Activated naive CD8-positive, alpha-beta T cell treated with anti-CD3 and anti-CD28 coated beads, Interleukin-2, amount 50 U/mL, for 16 hours (primary cell): Measurements from ENCODE around the gene DMP1.

Source experiments
- DNase-seq: peaks from one replicate; pipeline ENCODE4 v3.0.0-alpha.2; 2020; ENCODE audit warnings: low read depth, low spot score

DMP1 gene, protein sequence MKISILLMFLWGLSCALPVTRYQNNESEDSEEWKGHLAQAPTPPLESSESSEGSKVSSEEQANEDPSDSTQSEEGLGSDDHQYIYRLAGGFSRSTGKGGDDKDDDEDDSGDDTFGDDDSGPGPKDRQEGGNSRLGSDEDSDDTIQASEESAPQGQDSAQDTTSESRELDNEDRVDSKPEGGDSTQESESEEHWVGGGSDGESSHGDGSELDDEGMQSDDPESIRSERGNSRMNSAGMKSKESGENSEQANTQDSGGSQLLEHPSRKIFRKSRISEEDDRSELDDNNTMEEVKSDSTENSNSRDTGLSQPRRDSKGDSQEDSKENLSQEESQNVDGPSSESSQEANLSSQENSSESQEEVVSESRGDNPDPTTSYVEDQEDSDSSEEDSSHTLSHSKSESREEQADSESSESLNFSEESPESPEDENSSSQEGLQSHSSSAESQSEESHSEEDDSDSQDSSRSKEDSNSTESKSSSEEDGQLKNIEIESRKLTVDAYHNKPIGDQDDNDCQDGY

DNA sequence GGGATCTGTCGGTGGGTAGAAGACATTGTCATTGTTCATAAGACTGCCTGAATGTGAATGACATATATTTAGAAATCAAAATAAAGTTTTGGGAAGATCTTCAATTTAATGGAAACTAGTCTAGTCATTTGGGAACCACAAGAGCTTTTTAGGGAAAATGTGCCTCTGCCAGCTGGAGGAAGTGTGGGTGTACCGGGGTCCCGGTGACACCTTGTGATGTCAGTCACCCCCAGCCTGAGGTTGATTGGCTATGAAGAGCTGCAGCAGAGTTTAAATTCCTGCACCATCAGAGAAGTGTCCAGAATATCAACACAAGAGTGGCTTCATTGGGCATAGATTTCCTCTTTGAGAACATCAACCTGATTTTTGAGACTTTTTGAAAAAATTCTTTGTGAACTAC, at the start of gene DMP1:
Gene DMP1, plus strand, starts transcription at position 301 of the 400 bp plus-strand sequence. CDS start 6,213 bp downstream, outside the sequence.
- no peak for DNase-seq

DNA sequence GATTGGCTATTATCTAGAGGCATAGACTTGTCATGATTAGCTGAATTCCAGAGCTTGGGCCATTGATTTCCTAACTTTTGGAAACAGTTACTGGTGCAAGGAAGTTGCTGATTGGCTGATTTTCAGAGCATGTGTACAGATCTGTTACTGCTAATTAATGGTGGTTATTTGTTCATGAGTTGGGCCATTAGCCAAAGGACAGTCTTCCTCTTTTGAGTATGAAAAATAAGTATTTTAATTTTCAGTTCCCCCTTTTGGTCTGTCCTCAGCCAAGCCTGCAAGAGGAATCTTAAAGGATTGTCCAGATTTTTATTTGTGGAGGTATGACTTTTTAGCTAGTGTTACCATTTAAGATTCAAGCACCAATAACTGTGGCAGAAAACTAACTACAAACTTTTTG, 48.7 kb upstream of the DMP1 start:
- no peak for DNase-seq

DNA sequence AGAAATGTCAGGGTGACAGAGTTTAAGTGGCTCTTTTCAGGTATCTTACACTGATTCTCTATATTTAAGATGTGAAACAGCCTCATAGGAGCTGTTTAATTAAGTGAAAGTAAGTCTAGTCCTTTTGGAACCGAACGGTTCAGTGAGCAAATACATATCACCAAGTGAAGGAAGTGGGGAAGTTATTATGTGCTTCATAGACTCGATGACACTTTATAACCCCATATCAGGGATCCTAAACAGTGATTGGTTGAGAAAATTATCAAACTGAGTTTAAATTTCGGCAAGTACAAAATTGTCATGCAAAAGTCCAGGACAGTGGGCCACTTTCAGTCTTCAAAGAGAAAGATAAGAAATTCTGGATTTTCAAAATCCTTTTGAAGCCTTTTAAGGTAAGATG, 41.9 kb upstream of the DMP1 start, which contains the start of gene DSPP:
Gene DSPP, plus strand, starts transcription at position 301 of the 400 bp plus-strand sequence. CDS start 2,380 bp downstream, outside the sequence.
- no peak for DNase-seq

DNA sequence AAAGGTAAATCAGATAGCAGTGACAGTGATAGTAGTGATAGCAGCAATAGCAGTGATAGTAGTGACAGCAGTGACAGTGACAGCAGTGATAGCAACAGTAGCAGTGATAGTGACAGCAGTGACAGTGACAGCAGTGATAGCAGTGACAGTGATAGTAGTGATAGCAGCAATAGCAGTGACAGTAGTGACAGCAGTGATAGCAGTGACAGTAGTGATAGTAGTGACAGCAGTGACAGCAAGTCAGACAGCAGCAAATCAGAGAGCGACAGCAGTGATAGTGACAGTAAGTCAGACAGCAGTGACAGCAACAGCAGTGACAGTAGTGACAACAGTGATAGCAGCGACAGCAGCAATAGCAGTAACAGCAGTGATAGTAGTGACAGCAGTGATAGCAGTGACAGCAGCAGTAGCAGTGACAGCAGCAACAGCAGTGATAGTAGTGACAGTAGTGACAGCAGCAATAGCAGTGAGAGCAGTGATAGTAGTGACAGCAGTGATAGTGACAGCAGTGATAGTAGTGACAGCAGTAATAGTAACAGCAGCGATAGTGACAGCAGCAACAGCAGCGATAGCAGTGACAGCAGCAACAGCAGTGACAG, 35.7 kb upstream of the DMP1 start:
- DNase-seq = no peak

DNA sequence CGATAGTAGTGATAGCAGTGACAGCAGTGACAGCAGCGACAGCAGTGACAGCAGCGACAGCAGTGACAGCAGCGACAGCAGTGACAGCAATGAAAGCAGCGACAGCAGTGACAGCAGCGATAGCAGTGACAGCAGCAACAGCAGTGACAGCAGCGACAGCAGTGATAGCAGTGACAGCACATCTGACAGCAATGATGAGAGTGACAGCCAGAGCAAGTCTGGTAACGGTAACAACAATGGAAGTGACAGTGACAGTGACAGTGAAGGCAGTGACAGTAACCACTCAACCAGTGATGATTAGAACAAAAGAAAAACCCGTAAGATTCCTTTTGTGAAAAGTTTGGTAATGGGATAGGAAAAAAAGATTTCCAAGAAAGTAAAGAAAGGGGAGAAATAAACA, 33.8 kb upstream of the DMP1 start:
- no peak for DNase-seq

DNA sequence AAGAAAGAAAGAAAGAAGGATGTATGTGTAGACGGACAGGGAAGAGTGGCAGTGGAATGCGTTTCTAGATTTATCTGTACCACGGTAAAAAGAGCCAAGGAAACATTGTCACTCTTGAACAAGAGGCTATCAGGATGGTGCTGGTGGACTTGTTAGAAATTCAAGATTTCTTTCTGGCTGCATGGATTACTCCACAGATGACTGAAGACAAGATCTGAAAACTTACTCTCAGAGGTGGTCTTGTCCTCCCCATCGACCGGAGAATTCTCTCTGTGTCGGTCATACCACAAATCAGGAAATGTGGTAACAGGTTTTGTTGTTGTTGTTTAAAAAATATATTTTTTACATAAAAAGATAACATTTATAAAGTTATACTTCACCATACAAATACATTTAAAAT, 30.0 kb upstream of the DMP1 start:
- DNase-seq = no peak

DNA sequence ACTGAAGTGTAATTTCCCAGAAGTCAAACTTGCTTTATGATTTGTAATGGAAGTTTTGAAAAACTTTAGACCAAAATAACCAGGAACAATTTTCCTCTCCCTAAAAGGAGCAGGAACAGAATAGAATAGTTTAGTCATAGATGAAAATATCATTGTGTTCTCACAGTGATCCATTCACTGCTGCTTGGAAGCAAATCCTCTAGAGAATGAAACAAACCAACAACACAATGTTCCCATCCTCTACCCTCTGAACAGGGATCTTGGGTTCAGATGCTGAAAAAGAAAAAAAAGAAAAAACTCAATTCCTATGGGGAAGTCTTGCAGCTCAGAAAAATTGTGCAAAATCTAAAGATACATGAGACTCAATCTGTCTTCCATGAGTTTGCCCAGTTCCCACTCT, 29.6 kb upstream of the DMP1 start:
- no peak for DNase-seq

DNA sequence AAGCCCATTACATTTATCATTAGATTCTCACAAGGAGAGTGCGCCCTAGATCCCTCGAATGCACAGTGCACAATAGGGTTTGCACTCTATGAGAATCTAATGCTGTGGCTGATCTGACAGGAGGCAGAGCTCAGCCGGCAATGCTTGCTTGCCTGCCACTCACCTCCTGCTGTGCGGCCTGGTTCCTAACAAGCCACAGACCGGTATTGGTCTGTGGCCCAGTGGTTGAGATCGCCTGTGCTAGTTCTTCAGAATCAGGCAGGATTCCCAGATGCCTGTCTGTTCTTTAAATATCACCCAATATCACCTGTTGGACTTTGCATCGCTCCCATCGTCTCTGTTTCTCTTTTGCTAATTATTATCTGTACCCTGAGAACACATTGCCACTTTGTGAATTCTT, 27.8 kb upstream of the DMP1 start:
- DNase-seq = no peak

DNA sequence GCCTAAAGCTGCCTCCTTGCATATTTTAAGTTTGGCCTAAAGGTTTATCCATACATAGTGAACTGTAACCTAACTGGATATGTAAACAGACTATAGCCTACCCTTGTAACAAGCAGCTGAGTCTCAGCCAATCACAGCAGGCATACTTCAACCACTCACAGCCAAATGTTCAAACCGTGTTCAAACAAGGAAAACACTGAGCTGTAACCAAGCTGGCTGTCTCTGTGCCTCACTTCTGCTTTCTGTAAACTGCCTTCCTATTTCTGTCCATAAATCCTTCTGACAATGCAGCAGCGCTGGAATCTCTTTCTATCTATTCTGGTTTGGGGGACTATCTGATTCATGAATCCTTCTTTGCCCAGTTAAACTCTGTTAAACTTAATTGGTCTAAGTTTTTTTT, 25.4 kb upstream of the DMP1 start:
- no peak for DNase-seq

DNA sequence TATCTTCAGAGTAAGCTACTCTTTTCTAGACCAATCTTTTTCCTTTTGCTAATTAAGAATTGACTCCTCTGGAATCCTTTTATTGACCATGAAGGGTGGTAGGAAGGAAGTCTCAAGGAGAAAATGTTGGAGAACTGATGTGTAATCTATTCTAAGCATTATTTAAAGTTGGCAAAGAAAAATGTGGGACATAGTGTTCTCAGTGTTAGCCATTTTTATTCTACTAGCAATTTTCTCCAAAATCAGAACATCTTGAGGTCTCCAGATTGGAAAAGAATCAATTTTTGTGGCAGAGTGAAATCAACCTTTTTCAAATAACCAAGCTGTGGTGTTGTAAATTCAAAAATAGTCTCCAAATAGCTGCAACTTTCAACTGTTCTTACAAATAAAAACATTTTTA, 18.4 kb upstream of the DMP1 start:
- DNase-seq = no peak

DNA sequence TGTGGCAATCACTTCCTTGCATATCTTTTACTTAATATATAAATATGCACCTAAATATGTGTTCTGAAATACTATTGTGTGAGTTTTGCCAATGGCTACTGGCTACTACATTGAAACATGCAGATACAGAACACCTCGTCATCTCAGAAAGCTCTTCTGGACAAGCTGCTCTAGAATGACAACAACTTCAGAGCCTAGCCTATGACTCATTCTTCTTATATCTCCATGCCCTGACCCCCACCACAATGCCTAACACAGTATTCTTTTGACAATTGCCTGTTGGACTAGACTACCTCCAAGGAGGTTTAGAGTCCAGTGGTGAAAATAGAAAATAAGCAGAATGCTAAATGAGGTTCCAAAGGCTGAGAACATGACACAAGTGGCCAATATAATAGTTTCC, 17.6 kb upstream of the DMP1 start:
- no peak for DNase-seq

DNA sequence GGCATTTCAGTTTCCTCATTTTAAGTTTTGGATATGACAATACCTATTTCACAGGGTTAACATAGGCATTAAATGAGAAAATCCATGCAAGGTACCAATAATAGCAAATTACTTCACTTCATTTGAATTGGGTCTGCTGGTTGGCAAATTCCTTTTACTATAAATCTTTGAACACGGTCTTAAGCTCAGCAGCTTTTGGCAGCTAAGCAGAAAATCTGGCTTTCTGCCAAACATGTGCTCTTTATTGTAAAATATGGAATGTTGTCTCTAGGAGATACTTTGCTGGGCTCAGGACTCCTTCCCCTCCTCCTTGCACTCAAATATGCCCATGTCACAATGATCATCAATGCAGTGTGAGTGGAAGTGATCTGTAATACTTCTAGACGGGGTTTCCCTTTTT, 16.8 kb upstream of the DMP1 start:
- no peak for DNase-seq

DNA sequence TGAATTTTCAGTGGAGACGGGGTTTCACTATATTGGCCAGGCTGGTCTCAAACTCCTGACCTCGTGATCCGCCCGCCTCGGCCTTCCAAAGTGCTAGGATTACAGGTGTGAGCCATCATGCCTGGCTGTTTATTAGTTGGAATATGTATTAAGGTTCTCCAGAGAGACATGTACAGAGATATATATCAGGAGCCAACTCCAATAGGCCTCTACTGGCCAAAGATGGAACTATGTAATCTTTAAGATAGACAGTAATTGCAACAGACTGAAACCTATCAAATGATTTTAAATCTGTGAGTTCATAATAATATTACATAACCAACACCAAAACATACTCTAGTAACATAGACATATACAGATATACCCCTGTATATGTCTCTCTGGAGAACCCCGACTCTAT, 5.8 kb upstream of the DMP1 start:
- no peak for DNase-seq

DNA sequence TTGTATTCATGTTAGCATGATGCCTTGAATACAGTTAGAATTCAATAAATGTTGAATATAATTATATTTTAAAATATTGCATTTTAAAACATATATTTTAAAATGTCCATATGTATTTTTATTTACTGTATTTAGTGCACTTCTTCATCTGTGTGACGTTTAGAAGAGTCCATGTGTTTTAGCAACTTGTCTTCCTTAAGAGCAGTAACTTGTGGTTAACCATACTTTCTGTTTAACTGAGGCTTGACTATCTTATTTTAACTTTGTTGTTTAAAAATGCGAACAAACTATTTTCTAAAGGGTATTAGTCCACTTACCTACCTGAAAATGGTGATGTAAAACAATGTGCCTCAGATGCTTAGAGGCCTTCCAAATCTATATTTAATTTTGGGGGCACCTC, 858 bp downstream of the DMP1 start:
- DNase-seq = no peak

DNA sequence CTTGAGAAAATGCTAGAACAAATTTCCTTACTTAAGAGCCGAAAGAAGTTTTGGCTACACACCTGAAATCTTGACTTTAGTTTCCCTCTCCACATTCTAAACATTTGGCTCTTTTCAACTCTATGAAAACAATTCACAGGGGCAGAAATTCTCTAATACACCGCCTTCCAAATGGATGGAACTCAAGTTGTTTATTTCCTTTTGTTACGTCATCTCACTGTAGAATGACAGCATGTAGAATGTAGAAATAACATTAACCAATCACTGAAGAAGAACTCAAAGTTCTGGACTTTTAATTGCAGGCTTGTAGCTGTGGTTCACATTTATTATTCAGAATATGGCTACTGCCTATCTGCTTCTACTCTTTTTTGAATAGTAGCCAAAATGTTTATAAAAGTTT, 1.9 kb downstream of the DMP1 start:
- DNase-seq = no peak

DNA sequence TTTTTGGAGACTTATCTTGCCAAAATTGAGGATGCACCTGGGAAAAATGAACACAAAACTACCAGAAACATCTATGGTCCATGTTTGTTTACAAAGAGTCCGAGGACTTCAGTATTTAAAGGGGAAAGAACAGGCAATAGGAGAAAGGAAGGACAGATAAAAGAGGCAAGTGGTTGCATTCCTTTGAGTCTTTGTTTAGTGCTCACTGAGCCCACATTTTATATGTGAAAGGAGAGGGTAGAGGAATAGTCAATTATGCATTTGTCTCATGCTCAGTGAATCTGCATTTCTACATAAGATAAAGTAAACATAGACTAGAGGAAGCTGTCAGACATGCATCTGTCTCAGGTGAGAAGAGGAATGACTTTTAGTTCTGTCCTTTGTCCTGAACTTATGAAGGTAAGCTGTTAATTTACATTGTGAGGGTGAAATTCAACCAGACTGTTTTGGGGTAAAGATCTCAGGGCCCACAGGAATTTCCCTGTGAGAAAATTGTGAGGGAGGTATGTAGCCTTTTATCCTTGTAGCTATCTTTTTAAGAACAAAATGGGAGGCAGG, 4.5 kb downstream of the DMP1 start:
- DNase-seq = no peak

DNA sequence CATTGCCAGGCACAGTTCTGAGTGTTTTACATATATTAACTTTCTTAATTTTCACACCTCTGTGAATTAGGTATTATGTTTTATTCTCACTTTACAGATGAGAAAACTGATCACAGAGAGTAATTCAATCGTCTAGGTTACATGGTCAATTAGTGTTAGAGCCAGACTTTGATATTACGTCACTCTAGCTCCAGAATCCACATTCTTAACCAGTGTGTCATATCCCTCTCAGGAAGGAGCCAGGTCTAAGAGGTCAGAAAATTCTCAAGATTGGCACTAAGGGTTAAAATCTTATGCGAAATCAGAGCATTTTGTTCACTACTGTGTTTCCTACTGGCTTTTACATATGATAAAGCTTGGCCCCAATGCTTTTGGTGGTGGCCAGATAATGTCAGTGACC, 7.4 kb downstream of the DMP1 start:
- DNase-seq = no peak

DNA sequence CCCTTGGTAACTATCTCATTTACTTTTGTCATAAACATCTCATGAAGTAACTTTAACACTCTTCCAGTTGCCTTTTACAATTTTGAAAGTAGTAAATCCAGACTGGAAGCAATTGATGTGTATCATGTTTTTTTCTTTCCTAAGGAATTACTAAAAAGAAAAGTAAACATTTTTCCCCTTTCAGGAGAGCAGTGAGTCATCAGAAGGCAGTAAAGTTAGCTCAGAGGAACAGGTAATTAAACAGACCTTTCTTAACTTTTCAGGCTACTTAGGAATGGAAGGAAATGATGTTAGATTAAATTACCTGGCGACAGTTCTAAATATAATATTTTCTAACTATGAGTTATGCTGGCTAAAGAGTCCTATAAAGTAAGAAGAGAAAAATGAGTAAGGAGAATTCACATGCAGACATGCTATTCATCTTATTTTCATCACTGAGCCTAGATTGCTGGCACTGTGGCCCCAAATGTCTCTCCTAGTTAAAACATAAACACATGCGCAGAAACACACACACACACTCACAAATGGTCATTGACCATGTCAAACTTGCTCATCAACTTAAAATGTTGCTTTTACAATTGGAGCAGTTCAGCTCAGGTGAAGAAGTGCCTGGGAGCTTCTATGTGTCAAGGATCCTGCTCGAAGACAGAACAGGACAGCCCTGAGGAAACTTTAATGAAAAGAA, 9.3 kb downstream of the DMP1 start:
- no peak for DNase-seq

DNA sequence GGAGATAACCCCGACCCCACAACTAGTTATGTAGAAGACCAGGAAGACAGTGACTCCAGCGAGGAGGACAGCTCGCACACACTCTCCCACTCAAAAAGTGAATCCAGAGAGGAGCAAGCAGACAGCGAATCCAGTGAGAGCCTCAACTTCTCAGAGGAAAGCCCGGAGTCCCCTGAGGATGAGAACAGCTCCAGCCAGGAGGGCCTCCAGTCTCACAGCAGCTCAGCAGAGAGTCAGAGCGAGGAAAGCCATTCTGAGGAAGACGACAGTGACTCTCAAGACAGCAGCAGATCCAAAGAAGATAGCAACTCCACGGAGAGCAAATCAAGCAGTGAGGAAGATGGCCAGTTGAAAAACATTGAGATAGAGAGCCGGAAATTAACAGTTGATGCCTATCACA, 12.8 kb downstream of the DMP1 start:
- no peak for DNase-seq

DNA sequence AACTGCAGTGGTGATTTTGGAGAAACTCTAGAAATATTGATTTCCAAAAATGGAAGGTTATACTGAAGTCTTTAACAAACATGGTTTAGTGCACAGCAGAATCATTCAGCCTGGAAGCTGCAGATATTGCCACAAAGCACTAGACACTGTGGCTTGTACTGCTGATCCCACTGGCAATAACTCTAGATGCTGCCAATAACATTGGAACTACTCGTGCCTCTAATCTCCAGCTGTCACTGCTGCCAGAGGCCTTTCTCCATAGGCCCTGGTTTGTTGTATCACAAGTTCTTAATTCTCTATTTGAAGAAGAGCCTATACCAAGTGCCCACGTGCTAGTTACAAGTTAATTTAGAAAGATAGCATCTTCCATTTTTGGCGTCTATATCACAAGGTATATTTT, 19.3 kb downstream of the DMP1 start:
- no peak for DNase-seq

DNA sequence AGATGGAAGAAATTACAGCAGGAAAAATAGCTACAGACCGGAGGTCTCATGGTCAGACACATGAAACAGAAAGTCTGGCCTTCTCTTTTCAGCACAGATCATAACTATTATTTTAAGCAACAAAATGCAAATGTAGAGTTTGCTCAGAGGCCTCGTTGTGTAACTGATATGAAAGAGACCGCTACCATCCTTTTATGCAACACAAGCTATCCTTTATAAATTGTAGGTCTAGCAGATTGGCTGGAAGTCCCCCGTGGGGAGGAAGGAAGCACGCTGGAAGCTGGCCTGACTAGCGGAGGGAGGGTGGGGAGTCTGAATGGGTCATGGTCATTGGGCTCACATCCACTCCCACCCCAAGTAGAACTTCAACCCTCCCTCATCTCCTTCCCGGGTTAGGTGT, 27.7 kb downstream of the DMP1 start:
- DNase-seq = no peak

DNA sequence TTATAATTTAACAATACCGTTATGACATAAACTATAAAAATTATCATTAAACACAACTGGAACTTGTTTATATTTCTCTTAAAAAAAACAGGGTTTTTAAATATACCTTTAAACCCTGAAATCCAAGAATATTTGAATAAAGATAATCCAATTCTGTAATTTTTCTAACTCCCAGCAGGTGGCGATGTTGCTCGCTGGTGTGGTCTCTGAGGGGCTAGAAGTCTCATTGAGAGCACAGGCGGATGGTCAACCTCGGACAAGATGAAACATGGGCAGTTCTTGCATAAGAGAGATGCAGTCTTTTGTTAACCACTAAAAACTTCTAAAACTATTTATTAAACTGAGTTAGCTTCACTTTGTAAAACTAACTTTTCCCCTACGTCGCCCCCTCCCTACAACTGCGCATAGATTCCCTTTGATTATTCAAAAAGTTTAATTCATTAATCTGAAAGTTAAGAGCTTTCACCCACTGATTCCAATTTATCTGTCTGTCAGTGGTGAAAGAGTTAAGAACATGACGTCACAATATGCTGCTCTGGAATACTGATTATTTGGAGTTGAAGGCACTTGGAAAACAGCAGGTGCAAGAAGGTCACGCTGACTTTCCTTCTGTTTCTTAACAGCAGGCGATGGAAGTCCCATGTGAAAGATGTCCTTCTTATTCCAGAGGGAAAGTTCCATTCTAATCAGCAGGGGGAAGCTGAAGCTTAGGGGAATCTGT, 29.5 kb downstream of the DMP1 start:
- DNase-seq = no peak
